Astrocyte (in vitro differentiated cells and primary cell): ENCODE data around the gene LINS1.

Experiments used
- EZH2 ChIP-seq: IDR thresholded peaks from 2 replicates; pipeline ENCODE4 v1.6.1; 2012; ENCODE audit warnings: mild to moderate bottlenecking, low read length, inconsistent platforms; ENCODE audit not compliant: insufficient read depth
- TF ChIP-seq, protein P1 (sequence below): IDR thresholded peaks from 2 replicates; pipeline ENCODE4 v1.5.1; 2011; ENCODE audit warnings: low read depth, mild to moderate bottlenecking, inconsistent platforms, low read length, moderate library complexity; ENCODE audit not compliant: insufficient read depth

- TF ChIP-seq, protein P1, sequence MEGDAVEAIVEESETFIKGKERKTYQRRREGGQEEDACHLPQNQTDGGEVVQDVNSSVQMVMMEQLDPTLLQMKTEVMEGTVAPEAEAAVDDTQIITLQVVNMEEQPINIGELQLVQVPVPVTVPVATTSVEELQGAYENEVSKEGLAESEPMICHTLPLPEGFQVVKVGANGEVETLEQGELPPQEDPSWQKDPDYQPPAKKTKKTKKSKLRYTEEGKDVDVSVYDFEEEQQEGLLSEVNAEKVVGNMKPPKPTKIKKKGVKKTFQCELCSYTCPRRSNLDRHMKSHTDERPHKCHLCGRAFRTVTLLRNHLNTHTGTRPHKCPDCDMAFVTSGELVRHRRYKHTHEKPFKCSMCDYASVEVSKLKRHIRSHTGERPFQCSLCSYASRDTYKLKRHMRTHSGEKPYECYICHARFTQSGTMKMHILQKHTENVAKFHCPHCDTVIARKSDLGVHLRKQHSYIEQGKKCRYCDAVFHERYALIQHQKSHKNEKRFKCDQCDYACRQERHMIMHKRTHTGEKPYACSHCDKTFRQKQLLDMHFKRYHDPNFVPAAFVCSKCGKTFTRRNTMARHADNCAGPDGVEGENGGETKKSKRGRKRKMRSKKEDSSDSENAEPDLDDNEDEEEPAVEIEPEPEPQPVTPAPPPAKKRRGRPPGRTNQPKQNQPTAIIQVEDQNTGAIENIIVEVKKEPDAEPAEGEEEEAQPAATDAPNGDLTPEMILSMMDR: no peak
- no peak for TF ChIP-seq EZH2
These were observed 3.3 kb downstream of the LINS1 start for GRCh38 chr15:100598655-100599054.
